Loucy (cell line): ENCODE results near the gene KDM5B.

ENCODE experiments used
- EZH2phosphoT487 ChIP-seq: fragments of 200-600 bp; IDR thresholded peaks from 2 replicates; pipeline ENCODE4 v1.6.1; 2018; ENCODE audit warnings: antibody characterized with exemption, mild to moderate bottlenecking, moderate library complexity, borderline replicate concordance
- TF ChIP-seq, protein P1 (sequence below): fragments of 200-600 bp; sonication (generic); conservative IDR thresholded peaks from 2 replicates; pipeline ENCODE4 v1.5.1; 2014; ENCODE audit warnings: mild to moderate bottlenecking, antibody characterized with exemption, low read length

DNA sequence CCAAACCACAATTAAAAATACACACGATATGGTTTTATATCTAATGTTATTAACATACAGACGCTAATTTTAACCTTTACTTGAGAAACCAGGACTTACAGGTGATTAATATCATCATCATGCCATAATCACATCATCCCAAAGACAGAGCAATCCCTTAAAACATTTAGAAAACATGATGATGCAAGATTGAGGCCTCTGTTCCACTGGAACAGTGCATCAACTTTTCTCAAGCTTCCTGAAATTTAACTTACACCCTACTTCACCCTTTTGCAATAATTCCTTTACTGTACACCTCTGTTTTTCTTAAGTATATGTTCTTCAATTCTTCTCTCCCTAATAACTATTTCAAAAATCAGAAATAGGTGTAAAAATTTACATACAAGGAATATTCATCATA lies 38.1 kb downstream of the KDM5B start:
- TF ChIP-seq, protein P1, sequence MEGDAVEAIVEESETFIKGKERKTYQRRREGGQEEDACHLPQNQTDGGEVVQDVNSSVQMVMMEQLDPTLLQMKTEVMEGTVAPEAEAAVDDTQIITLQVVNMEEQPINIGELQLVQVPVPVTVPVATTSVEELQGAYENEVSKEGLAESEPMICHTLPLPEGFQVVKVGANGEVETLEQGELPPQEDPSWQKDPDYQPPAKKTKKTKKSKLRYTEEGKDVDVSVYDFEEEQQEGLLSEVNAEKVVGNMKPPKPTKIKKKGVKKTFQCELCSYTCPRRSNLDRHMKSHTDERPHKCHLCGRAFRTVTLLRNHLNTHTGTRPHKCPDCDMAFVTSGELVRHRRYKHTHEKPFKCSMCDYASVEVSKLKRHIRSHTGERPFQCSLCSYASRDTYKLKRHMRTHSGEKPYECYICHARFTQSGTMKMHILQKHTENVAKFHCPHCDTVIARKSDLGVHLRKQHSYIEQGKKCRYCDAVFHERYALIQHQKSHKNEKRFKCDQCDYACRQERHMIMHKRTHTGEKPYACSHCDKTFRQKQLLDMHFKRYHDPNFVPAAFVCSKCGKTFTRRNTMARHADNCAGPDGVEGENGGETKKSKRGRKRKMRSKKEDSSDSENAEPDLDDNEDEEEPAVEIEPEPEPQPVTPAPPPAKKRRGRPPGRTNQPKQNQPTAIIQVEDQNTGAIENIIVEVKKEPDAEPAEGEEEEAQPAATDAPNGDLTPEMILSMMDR, result no peak
- TF ChIP-seq EZH2phosphoT487, result no peak
